Heart left ventricle (tissue), 16 donors: Measurements from ENCODE around the gene FLT3LG. TPM values are rescaled to one million over a fixed set of nuclear protein-coding genes. Genes with fewer than 3 reads are reported as not detected.
A peak's percentile ranks its signal among the peaks of the same experiment; 100 is the strongest.

Source experiments
- ATAC-seq, 4 donors: fragments of 200-7000 bp; cut with Tn5 transposase; one replicate each; pipeline ENCODE4 v1.9.1; 2020 to 2022; ENCODE audit warnings: moderate library complexity in 4 of 4, mild to moderate bottlenecking in 3 of 4, moderate number of reproducible peaks in 1 of 4
- DNase-seq, 5 donors: peaks; one replicate each; pipeline ENCODE4 v3.0.0-alpha.2; 2020
- H3K27ac ChIP-seq, 12 donors: fragments of 200-600 bp; sonication (generic) in 4 of 12; one replicate each; pipeline versions ENCODE4 v1.5.0 to v1.8.0; 2016 to 2022; ENCODE audit warnings: mild to moderate bottlenecking in 2 of 12
- H3K27me3 ChIP-seq, 9 donors: fragments of 200-600 bp; sonication (generic) in 2 of 9; one replicate each; pipeline versions ENCODE4 v1.5.1 to v1.8.0; 2016 to 2022; ENCODE audit warnings: mild to moderate bottlenecking in 3 of 9
- H3K36me3 ChIP-seq, 9 donors: fragments of 200-600 bp; sonication (generic) in 2 of 9; one replicate each; pipeline versions ENCODE4 v1.5.0 to v1.8.0; 2018 to 2022; ENCODE audit warnings: mild to moderate bottlenecking in 2 of 9
- H3K4me1 ChIP-seq, 12 donors: fragments of 200-600 bp; sonication (generic) in 4 of 12; one replicate each; pipeline versions ENCODE4 v1.5.0 to v1.8.0; 2016 to 2022; ENCODE audit warnings: mild to moderate bottlenecking in 3 of 12
- H3K4me3 ChIP-seq, 12 donors: fragments of 200-600 bp; sonication (generic) in 4 of 12; one replicate each; pipeline versions ENCODE4 v1.5.0 to v1.8.0; 2017 to 2022; ENCODE audit warnings: mild to moderate bottlenecking in 9 of 12, moderate library complexity in 4 of 12
- H3K9me3 ChIP-seq, 12 donors: fragments of 200-600 bp; sonication (generic) in 4 of 12; one replicate each; pipeline versions ENCODE4 v1.5.0 to v1.8.0; 2016 to 2022; ENCODE audit warnings: mild to moderate bottlenecking in 1 of 12
- CTCF ChIP-seq, 12 donors: fragments of 200-600 bp; sonication (generic) in 4 of 12; IDR thresholded peaks; one replicate each; pipeline versions ENCODE4 v1.5.0 to v1.8.0; 2018 to 2022; ENCODE audit warnings: antibody characterized with exemption in 12 of 12, mild to moderate bottlenecking in 5 of 12
- POLR2A ChIP-seq, 2 donors: fragments of 450-650 bp; IDR thresholded peaks; one replicate each; pipeline ENCODE4 v1.6.1; 2017; ENCODE audit warnings: antibody characterized with exemption in 2 of 2, mild to moderate bottlenecking in 2 of 2, moderate library complexity in 2 of 2
- WGBS, 4 donors: extraction: QIAGEN DNeasy Blood & Tissue Kit in 2 of 4; methylation state at CpG; one replicate each; pipeline versions ENCODE4 v1.1.5 to v1.1.7; 2013 to 2018; 5-methylcytosine and 5-hydroxymethylcytosine counted together
- intact Hi-C, 10 donors: fragments of 100-400 bp; cut with DNase I; formaldehyde crosslinking; loops; one replicate each; pipeline versions ENCODE4 v1.11.1 to v1.14.2; 2022
- polyA plus RNA-seq, 2 donors: library from polyadenylated mRNA; stranded (reverse); fragments of 200-250 nt; gene quantifications; one replicate each; pipeline ENCODE4 v1.2.3, GENCODE V29; 2013
- total RNA-seq, 9 donors: library from RNA; depleted of rRNA in 2 of 9; stranded (reverse); fragments of >200 nt in 2 of 9; fragmentation: NEBNext Ultra II Directional in 3 of 9; extraction: Animal tissue kit (Norgen Biotek cat#: 25700) in 3 of 9; gene quantifications; one replicate each; pipeline versions ENCODE4 v1.1.0 to v1.2.4, GENCODE V29; 2016 to 2023
- donor health status: ischemic (EF 13 %, LVEDD 7.1; RV severe dilation, severe dysfunction).
- donor health status: healthy with polysubstance abuse.
- donor health status: DM: no; HTN: yes; CAD: no.
- donor health status: DM: no; HTN: no; CAD: no.
- donor health status: ischemic (EF 25% LVEDD 6.9; RV normal size, moderate dysfunction).
- donor health status: ischemic (EF 25% LVEDD 5.7; RV mildly dilated, moderate dysfunction).
- donor health status: healthy.
- donor health status: DM: yes; HTN: yes; CAD: no.
- donor health status: ischemic (EF 35%, LVEDD 5.7; RV mildly dilated, moderate dysfunction).
- donor health status: nonischemic (EF 11% LVEDD 7.7; RV severe dilation, severe dysfunction).
- donor health status: DM: yes; HTN: yes; CAD: no.
- donor health status: PGD.
- donor health status: ischemic (EF 29% LVEDD 5.4; RV normal size, mild dysfunction).
- donor health status: nonischemic (EF 23%, LVEDD 6.1; RV moderate dilation, normal function).

The FLT3LG gene
- total and polyA plus RNA-seq, 11 donors = 1.7 to 13.4 (median 2.6) TPM

- no peak for ATAC-seq
- WGBS, 4 donors = 84 to 89% (median 87%) methylated on average over 7 of the region's 7 CpGs
- Histone ChIP-seq H3K36me3 (peaks cover 0 to 46% (median 4%) of the 10 kb centered on the region in 9 donors), H3K4me3 (no peak overlapping the region), H3K4me1 (peaks cover 0 to 13% (median 1%) of the 10 kb centered on the region in 12 donors), H3K27me3 (no peaks in the 10 kb centered on the region), H3K9me3 (no peaks in the 10 kb centered on the region), H3K27ac (no peak overlapping the region)
- DNase-seq = no peak
- no peak for TF ChIP-seq CTCF (IDR thresholded peaks at IDR 0.05)
- TF ChIP-seq POLR2A (IDR thresholded peaks at IDR 0.05) = no peak
- intact Hi-C loops = no loop called here
These were observed 7.1 kb downstream of the FLT3LG start for GRCh38 chr19:49481020-49481683.

GRCh38 chr19:49486232-49486631 is 12.2 kb downstream of the FLT3LG start:
- peaks cover 6 to 36% (median 21%) of the 10 kb centered on the region in 12 donors for H3K4me1 ChIP-seq
- WGBS, 4 donors = 87 to 93% (median 91%) methylated on average over 7 of the region's 7 CpGs
- H3K9me3 ChIP-seq = no peaks in the 10 kb centered on the region
- H3K27me3 ChIP-seq = no peaks in the 10 kb centered on the region
- no peak overlapping the region for H3K4me3 ChIP-seq
- no peak for ATAC-seq
- peaks cover 2 to 55% (median 30%) of the 10 kb centered on the region in 9 donors for H3K36me3 ChIP-seq
- peak overlapping the region in 2 of 12 donors; percentile 80 to 93 for H3K27ac ChIP-seq
- TF ChIP-seq CTCF (IDR thresholded peaks at IDR 0.05) (no peak), POLR2A (IDR thresholded peaks at IDR 0.05) (no peak)
- intact Hi-C loops = loop anchor here in 1 of 10 donors (2.0 kb wide), 1 partner anchor 33 kb away; the partner anchor contains the start of gene ALDH16A1
- no peak for DNase-seq

- Histone ChIP-seq H3K4me1 (peaks cover 6 to 42% (median 21%) of the 10 kb centered on the region in 12 donors), H3K27ac (peak overlapping the region in 11 of 12 donors; percentile 67 to 93 (median 82)), H3K27me3 (no peaks in the 10 kb centered on the region), H3K4me3 (peak overlapping the region in 8 of 12 donors; percentile 29 to 98 (median 72)), H3K9me3 (no peaks in the 10 kb centered on the region), H3K36me3 (peaks cover 3 to 60% (median 36%) of the 10 kb centered on the region in 9 donors)
- DNase-seq = no peak
- ATAC-seq = no peak
- WGBS, 4 donors = 64 to 92% (median 66%) methylated on average over 14 to 23 of the region's 23 CpGs
- intact Hi-C loops = loop anchor here in 3 of 10 donors (1.0 to 2.0 kb wide), 3 partner anchors 9 to 34 kb away; partner anchors contain the start of genes RPS11 (in 2 of the 3) and ALDH16A1 (in 1 of the 3)
- TF ChIP-seq POLR2A (IDR thresholded peaks at IDR 0.05) (no peak), CTCF (IDR thresholded peaks at IDR 0.05) (no peak)
These were observed 12.8 kb downstream of the FLT3LG start for GRCh38 chr19:49486710-49487276.
